22Rv1 (cell line): ENCODE measurements around the gene OXGR1.
"Not testable (repeated sequence)": the region's sequence is repeated elsewhere in the genome, so short reads cannot be mapped to it uniquely, and the experiment has no call there.

Source experiments
- ZFX ChIP-seq: fragments of 450-650 bp; IDR thresholded peaks from 2 replicates; pipeline ENCODE4 v1.6.1; 2017; ENCODE audit warnings: antibody characterized with exemption, borderline replicate concordance
- TF ChIP-seq, protein P1 (sequence below): fragments of 450-650 bp; IDR thresholded peaks from 2 replicates; pipeline ENCODE4 v1.5.1; 2017; ENCODE audit warnings: mild to moderate bottlenecking

DNA sequence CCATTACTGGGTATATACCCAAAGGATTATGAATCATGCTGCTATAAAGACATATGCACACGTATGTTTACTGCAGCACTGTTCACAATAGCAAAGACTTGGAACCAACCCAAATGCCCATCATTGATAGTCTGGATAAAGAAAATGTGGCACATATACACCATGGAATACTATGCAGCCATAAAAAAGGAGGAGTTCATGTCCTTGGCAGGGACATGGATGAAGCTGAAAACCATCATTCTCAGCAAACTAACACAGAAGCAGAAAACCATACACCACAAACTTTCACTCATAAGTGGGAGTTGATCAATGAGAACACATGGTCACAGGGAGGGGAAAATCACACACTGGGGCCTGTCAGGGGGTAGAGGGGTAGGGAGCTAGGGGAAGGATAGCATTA, 14.4 kb downstream of the OXGR1 start:
- TF ChIP-seq, protein P1, sequence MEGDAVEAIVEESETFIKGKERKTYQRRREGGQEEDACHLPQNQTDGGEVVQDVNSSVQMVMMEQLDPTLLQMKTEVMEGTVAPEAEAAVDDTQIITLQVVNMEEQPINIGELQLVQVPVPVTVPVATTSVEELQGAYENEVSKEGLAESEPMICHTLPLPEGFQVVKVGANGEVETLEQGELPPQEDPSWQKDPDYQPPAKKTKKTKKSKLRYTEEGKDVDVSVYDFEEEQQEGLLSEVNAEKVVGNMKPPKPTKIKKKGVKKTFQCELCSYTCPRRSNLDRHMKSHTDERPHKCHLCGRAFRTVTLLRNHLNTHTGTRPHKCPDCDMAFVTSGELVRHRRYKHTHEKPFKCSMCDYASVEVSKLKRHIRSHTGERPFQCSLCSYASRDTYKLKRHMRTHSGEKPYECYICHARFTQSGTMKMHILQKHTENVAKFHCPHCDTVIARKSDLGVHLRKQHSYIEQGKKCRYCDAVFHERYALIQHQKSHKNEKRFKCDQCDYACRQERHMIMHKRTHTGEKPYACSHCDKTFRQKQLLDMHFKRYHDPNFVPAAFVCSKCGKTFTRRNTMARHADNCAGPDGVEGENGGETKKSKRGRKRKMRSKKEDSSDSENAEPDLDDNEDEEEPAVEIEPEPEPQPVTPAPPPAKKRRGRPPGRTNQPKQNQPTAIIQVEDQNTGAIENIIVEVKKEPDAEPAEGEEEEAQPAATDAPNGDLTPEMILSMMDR, result not testable (repeated sequence)
- TF ChIP-seq ZFX, result not testable (repeated sequence)
